Muscle layer of colon (tissue), 2 donors: ENCODE data around the gene SPRR2B.
"Not testable (repeated sequence)": the region's sequence is repeated elsewhere in the genome, so short reads cannot be mapped to it uniquely, and the experiment has no call there.

Experiments
- H3K27ac ChIP-seq: one replicate; pipeline ENCODE4 v1.7.0; 2013; ENCODE audit warnings: low read depth, mild to moderate bottlenecking, low read length, moderate library complexity
- H3K27me3 ChIP-seq, 2 donors: one replicate each; pipeline ENCODE4 v1.7.0; 2013; ENCODE audit warnings: low read length in 2 of 2, mild to moderate bottlenecking in 2 of 2; ENCODE audit not compliant: insufficient read depth in 2 of 2, control insufficient read depth in 1 of 2
- H3K36me3 ChIP-seq: one replicate; pipeline ENCODE4 v1.7.0; 2013; ENCODE audit warnings: mild to moderate bottlenecking, low read length; ENCODE audit not compliant: insufficient read depth
- H3K4me1 ChIP-seq: one replicate; pipeline ENCODE4 v1.7.0; 2013; ENCODE audit warnings: mild to moderate bottlenecking, low read length; ENCODE audit not compliant: insufficient read depth
- H3K4me3 ChIP-seq, 2 donors: one replicate each; pipeline ENCODE4 v1.7.0; 2013; ENCODE audit warnings: low read length in 2 of 2, low read depth in 1 of 2, mild to moderate bottlenecking in 1 of 2, moderate library complexity in 1 of 2
- H3K9ac ChIP-seq: one replicate; pipeline ENCODE4 v1.7.0; 2013; ENCODE audit warnings: low read length
- H3K9me3 ChIP-seq: one replicate; pipeline ENCODE4 v1.7.0; 2013; ENCODE audit warnings: mild to moderate bottlenecking, low read length
- donor health status: abdominal sarcoma.
- donor health status: Adenocarcinoma of cecum.

SPRR2B gene

DNA sequence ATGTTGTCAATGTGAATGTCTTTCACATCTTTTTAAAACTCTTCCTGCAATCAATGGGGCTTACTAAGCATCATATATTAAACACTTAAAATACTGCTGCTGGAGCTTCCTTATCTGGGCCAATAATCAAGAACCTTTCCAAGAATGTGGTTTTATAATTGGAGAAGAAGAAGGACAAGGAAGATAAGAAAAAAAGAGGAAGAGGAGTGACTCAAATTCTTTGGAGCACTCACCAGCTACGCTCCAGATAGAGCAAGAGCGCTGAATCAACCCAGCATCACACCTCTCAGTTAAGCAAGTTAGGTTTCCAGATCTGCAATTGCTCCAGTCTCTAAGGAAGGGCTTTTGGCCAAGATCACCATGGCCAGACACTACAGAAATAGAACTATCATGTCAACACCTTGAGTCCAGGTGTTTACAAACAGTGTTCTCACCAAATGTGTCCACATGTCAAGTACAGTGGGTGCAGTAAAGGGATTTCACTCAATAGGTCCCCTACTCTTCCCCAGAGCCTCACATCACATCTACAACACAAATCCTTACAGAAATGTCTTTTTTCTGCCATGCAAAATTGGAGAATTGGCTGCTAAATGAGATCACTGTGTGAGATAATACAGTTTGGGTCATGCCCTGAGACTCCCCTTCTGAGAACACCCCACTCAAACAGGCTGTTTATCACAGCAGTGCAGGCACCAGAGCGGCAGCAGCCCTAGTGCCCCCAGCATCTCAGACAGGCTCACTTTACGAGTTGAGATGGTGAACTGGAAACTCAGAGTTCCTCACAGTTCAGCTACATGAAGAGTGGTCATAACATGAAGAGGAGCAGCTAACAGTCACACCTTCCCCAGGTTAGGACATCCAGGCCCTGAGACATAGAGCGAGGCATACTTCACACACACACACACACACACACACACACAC is 1.7 kb upstream of the SPRR2B start:
- no peaks in the 10 kb centered on the region for H3K27me3 ChIP-seq
- no peaks in the 10 kb centered on the region for H3K36me3 ChIP-seq
- no peak overlapping the region for H3K27ac ChIP-seq
- H3K9ac ChIP-seq = no peak overlapping the region
- no peaks in the 10 kb centered on the region for H3K4me1 ChIP-seq
- H3K9me3 ChIP-seq = no peaks in the 10 kb centered on the region
- no peak overlapping the region for H3K4me3 ChIP-seq

DNA sequence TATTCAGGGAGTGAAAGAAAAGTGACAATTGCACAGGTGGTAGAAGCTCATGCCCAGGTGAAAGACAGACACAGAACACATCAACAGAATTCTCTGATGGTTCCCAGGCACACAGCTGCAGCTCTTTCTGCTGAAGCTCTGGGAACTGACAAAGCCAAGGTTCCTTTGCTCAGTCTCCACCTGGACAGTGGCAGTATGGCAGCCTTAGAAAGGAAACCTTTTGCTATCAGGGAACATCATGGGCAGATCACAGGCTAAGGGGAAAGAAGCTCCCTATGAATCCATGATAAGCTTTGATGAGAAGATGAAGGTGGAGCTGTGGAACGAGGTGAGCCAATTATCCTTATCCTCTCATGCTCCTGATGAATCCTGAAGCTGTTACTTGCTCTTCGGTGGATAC is 1.2 kb downstream of the SPRR2B start:
- Histone ChIP-seq H3K27ac (no peak overlapping the region), H3K27me3 (no peaks in the 10 kb centered on the region), H3K9me3 (no peaks in the 10 kb centered on the region), H3K36me3 (no peaks in the 10 kb centered on the region), H3K4me1 (no peaks in the 10 kb centered on the region), H3K9ac (no peak overlapping the region), H3K4me3 (no peak overlapping the region)

DNA sequence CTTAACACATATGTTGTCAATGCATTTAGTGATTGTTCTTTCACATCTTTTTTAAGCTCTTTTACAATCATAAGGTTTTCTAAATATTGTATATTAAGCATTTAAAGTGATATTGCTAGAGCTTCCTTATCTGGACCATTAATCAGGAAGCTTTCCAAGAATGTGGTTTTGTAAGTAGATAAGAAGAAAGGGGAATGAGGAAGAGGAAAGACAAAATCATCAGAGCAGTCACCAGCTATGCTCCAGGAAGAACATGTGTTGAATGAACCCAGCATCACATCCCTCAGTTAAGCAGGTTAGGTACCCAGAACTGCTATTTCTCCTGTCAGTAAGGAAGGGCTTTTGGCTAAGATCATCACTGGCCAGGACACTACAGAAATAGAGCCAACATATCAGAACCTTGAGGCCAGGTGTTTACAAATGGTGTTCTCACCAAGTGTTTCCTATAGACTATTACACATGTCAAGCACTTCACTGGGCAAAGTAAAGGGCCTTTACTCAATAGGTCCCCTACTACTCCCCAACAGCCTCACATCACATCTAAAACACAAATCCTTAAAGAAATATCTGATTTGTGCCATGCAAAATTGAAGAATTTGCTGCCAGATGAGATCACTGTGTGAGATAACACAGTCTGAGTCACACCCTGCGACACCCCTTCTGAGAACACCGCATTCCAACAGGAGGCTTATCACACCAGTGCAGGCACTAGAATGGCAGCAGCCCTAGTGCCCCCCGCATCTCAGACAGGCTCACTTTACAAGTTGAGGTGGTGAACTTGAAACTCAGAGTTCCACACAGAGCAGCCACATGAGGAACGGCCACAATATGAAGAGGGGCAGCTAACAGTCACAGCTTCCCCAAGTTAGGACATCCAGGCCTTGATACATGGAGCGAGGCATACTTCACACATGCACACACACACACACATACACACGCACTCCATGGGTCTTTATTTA is 12.3 kb downstream of the SPRR2B start:
- Histone ChIP-seq H3K27ac (no peak overlapping the region), H3K36me3 (no peaks in the 10 kb centered on the region)

DNA sequence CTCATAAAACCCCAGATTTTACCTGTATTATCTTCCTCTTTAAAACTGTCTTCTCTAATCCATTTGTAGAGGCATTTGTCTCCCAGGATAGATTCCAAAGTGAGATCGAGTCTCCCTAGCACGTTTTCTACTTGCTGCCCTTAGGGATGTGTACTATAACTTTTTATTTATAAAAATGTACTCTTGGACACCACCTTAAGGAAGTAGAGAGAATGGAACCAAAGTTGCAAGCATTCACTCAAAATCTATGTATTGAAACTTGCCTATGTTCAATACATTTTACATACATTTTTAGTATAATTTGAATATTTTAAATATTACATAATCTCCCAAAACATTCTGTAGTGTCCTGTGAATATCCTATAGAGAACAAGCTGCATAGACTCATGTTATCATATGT is 13.3 kb downstream of the SPRR2B start:
- Histone ChIP-seq H3K9ac (no peak overlapping the region), H3K27me3 (no peaks in the 10 kb centered on the region), H3K4me1 (no peaks in the 10 kb centered on the region), H3K4me3 (no peak overlapping the region), H3K27ac (no peak overlapping the region), H3K36me3 (no peaks in the 10 kb centered on the region), H3K9me3 (no peaks in the 10 kb centered on the region)

More for the DNA sequence above, 12.3 kb downstream of the SPRR2B start:
- H3K4me3 ChIP-seq = no peak overlapping the region
- no peaks in the 10 kb centered on the region for H3K9me3 ChIP-seq
- H3K4me1 ChIP-seq = no peaks in the 10 kb centered on the region
- H3K27me3 ChIP-seq = no peaks in the 10 kb centered on the region
- H3K9ac ChIP-seq = no peak overlapping the region

DNA sequence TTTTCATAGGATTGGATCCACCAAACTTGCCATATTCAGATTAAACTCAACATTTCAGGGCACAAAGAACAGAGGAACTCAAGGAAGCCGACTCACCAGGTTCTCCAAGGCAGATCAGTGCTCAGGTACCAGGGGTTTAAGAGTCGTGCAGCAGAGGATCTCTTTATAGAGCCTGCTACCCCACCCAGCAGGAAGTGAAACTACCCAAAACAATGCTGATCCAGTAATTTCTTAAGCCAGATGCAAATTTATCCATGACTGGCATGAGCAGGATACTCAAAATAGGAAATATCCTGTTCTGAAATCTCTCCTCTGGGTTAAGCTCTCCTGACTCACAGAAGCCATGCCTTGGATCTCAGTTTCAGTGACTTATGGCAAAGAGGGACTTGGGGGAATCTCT is 14.0 kb downstream of the SPRR2B start, which contains the start of gene SPRR2A:
Gene SPRR2A, minus strand, starts transcription at position 138 of the 400 bp plus-strand sequence. CDS start 777 bp downstream, outside the sequence.
- no peak within 1 kb of the TSS for H3K9ac ChIP-seq
- H3K9me3 ChIP-seq = no peaks in the 10 kb centered on the region
- H3K4me1 ChIP-seq = no peaks in the 10 kb centered on the region
- H3K27ac ChIP-seq = no peak within 1 kb of the TSS
- no peaks in the 10 kb centered on the region for H3K36me3 ChIP-seq
- H3K4me3 ChIP-seq = no peak within 1 kb of the TSS
- H3K27me3 ChIP-seq = no peaks in the 10 kb centered on the region

DNA sequence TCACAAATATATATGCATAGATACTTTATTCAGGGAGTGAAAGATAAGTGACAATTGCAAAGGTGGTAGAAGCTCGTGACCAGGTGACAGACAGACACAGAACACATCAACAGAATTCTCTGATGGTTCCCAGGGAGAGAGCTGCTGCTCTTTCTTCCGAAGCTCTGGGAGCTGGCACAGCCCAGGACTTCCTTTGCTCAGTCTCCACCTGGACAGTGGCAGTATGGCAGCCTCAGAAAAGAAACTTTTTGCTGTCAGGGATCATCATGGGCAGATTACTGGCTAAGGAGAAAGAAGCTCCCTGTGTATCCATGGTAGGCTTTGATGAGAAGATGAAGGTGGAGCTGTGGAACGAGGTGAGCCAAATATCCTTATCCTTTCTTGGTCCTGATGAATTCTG is 15.3 kb downstream of the SPRR2B start:
- H3K4me3 ChIP-seq, H3K4me1 ChIP-seq, H3K36me3 ChIP-seq, H3K9me3 ChIP-seq, H3K27me3 ChIP-seq, H3K27ac ChIP-seq, H3K9ac ChIP-seq: not testable (repeated sequence)

DNA sequence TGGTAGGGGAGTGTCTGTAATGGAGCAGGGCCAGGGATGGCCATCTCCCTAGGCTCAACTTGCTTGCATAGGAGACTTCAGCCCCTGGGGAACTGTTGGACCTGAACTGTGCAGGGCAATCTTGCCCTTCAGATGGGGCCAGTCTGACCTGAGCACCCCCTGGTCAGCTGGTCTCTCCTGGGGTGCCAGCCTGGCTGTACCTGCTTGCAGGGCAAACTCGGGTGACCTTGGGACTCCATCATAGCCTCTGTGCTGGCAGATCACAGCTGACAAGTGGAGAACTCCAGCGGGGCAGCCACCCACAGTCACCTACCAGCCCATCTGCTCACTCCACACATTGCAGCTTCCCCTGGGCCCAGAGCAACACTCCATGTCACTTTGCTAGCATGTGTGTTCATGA is 22.2 kb downstream of the SPRR2B start:
- Histone ChIP-seq H3K4me1 (no peaks in the 10 kb centered on the region), H3K36me3 (no peaks in the 10 kb centered on the region), H3K27me3 (no peaks in the 10 kb centered on the region), H3K9ac (no peak overlapping the region), H3K9me3 (no peaks in the 10 kb centered on the region), H3K4me3 (no peak overlapping the region), H3K27ac (no peak overlapping the region)

DNA sequence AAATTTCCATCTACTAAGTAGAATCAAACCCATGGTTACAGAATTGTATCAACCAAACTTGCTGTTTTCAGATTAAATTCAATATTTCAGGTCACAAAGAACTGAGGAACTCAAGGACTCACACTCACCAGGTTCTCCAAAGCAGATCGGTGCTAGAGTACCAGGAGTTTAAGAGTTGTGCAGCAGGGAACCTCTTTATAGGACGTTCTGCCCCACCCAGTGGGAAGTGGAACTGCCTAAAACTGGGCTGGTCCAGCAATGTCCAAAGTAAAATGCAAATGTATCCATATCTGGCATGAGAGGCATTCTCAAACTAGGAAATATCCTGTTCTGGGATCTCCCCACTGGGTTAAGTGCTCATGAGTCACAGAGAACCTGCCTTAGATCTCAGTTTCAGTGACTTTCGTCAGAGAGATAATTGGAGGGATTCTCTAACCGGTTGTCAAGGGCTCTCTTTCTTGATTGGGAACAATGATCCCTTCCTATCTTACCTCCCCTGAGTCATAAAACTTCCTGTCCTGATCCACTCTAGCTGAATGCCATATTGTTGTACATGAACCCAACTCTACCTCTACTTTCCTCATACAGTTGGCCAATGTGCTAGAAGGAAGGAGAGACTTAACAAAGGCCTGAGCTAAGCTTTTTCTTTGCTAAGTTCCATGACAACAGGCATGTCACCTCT is 30.3 kb downstream of the SPRR2B start, which contains the start of gene SPRR2D:
Gene SPRR2D, minus strand, starts transcription at position 171 of the 682 bp plus-strand sequence. CDS start 774 bp downstream, outside the sequence.
- Histone ChIP-seq H3K9ac (no peak within 1 kb of the TSS), H3K9me3 (no peaks in the 10 kb centered on the region), H3K27ac (no peak within 1 kb of the TSS), H3K4me1 (no peaks in the 10 kb centered on the region), H3K36me3 (no peaks in the 10 kb centered on the region), H3K27me3 (no peaks in the 10 kb centered on the region), H3K4me3 (no peak within 1 kb of the TSS)

DNA sequence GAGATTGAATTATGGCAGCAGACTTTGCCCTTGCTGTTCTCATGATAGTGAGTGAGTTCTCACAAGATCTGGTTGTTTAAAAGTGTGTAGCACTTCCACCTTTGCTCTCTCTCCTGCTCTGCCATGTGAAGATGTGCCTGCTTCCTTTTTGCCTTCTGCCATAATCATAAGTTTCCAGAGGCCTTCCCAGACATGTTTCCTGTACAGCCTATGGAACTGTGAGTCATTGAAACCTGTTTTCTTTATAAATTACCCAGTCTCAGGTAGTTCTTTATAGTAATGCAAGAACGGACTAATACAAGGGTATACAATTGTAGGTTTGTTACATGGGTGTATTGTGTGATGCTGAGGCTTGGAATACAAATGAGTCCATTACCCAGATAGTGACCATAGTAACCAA is 36.2 kb downstream of the SPRR2B start:
- H3K4me3 ChIP-seq = no peak overlapping the region
- H3K4me1 ChIP-seq = no peaks in the 10 kb centered on the region
- no peak overlapping the region for H3K9ac ChIP-seq
- H3K36me3 ChIP-seq = no peaks in the 10 kb centered on the region
- no peaks in the 10 kb centered on the region for H3K27me3 ChIP-seq
- no peak overlapping the region for H3K27ac ChIP-seq
- H3K9me3 ChIP-seq = no peaks in the 10 kb centered on the region

DNA sequence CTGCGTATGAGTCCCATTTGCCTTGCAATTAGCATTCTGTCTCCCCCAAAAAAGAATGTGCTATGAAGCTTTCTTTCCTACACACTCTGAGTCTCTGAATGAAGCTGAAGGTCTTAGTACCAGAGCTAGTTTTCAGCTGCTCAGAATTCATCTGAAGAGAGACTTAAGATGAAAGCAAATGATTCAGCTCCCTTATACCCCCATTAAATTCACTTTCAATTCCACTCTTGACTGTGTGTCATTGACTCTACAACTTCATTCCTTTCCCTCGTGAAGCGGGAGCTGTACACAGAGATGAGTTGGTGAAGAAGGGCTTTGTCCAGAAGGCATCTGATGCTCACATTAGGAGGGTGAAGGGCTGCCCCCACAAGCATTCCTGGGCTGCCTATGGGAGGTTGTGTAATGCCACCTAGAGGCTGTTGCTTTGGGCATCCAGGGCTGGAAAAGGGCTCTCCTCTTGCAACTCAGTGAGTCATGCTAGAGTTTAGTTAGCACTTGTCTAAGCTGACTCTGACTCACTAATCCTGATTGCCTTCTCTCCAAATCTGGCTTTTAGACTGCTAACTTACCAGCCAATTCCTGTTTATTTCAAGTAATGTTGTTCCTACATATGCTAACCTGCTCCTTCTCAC is 38.6 kb downstream of the SPRR2B start:
- Histone ChIP-seq H3K4me1 (no peaks in the 10 kb centered on the region), H3K9me3 (no peaks in the 10 kb centered on the region), H3K4me3 (no peak overlapping the region), H3K27ac (no peak overlapping the region), H3K9ac (no peak overlapping the region), H3K27me3 (no peaks in the 10 kb centered on the region), H3K36me3 (no peaks in the 10 kb centered on the region)
